Measurements from ENCODE around the gene FAM9C.
A peak's percentile ranks its signal among the peaks of the same experiment; 100 is the strongest.
"Not testable (repeated sequence)": the region's sequence is repeated elsewhere in the genome, so short reads cannot be mapped to it uniquely, and the experiment has no call there.

FAM9C gene

GRCh38 chrX:13023979-13024378 is 20.4 kb downstream of the FAM9C start:
- TF ChIP-seq CTCF (IDR thresholded peaks at IDR 0.05; ENCODE audit: low read length, missing control alignments) = no peak
- DNase-seq (ENCODE audit: low read depth) = no peak
- H3K4me3 ChIP-seq (replicated peaks; ENCODE audit: low read depth, low read length) = no peak overlapping the region

- no peak overlapping the region for H3K4me3 ChIP-seq (replicated peaks; ENCODE audit: low read depth, low read length)
- TF ChIP-seq CTCF (IDR thresholded peaks at IDR 0.05; ENCODE audit: low read length, missing control alignments) = no peak
- no peak for DNase-seq (ENCODE audit: low read depth)
These were observed 20.9 kb downstream of the FAM9C start for GRCh38 chrX:13023567-13023966.

GRCh38 chrX:13022926-13023325 is 21.5 kb downstream of the FAM9C start:
- DNase-seq (ENCODE audit: low read depth) = no peak
- no peak overlapping the region for H3K4me3 ChIP-seq (replicated peaks; ENCODE audit: low read depth, low read length)
- TF ChIP-seq CTCF (IDR thresholded peaks at IDR 0.05; ENCODE audit: low read length, missing control alignments) = no peak

GRCh38 chrX:13016731-13017130 is 27.7 kb downstream of the FAM9C start:
- DNase-seq (ENCODE audit: low read depth); H3K4me3 ChIP-seq (replicated peaks; ENCODE audit: low read depth, low read length): not testable (repeated sequence)

- no peak for TF ChIP-seq CTCF (IDR thresholded peaks at IDR 0.05; ENCODE audit: low read length, missing control alignments)
- H3K4me3 ChIP-seq (replicated peaks; ENCODE audit: low read depth, low read length) = no peak overlapping the region
- DNase-seq (ENCODE audit: low read depth) = no peak
These were observed 28.7 kb downstream of the FAM9C start for GRCh38 chrX:13015536-13016236.

- TF ChIP-seq CTCF (IDR thresholded peaks at IDR 0.05; ENCODE audit: low read length, missing control alignments) = no peak
- H3K4me3 ChIP-seq (replicated peaks; ENCODE audit: low read depth, low read length) = no peak overlapping the region
- DNase-seq (ENCODE audit: low read depth) = no peak
These were observed 30.0 kb downstream of the FAM9C start for GRCh38 chrX:13014111-13015096.

GRCh38 chrX:13013363-13014110 is 30.9 kb downstream of the FAM9C start:
- no peak for TF ChIP-seq CTCF (IDR thresholded peaks at IDR 0.05; ENCODE audit: low read length, missing control alignments)
- peak; percentile 72 for DNase-seq (ENCODE audit: low read depth)
- H3K4me3 ChIP-seq (replicated peaks; ENCODE audit: low read depth, low read length) = no peak overlapping the region

All from fibroblast of pulmonary artery (primary cell).